GM12878 (cell line): ENCODE data around the gene SYNGR3. TPM values are rescaled to one million over a fixed set of nuclear protein-coding genes. Genes with fewer than 3 reads are reported as not detected.

Source experiments
- ATAC-seq: fragments of 200-7000 bp; cut with Tn5 transposase; 3 replicates; pipeline ENCODE4 v1.9.1; 2020; ENCODE audit warnings: mild to moderate bottlenecking, moderate library complexity
- BruUV-seq: library from RNA; stranded (reverse); fragments of 400-500 nt; replicated peaks from 2 replicates; lab custom pipeline; 2021; lab: Mats Ljungman, UMichigan
- CTCF ChIA-PET: fragments of 300-600 bp; sonication (Branson Sonifier 250); formaldehyde crosslinking; extraction: SDS; loops from one replicate; lab custom pipeline; 2021; ENCODE audit warnings: inconsistent platforms; lab: Yijun Ruan, JAX
- POLR2A ChIA-PET: fragments of 350-600 bp; formaldehyde crosslinking; extraction: SDS; loops from one replicate; lab custom pipeline; 2021; ENCODE audit warnings: inconsistent platforms; lab: Charles Lee
- RAD21 ChIA-PET: fragments of 300-600 bp; sonication (Branson Sonifier 250); formaldehyde crosslinking; loops from one replicate; lab custom pipeline; 2023; ENCODE audit warnings: antibody characterized with exemption; ENCODE audit not compliant: unreplicated experiment; lab: Charles Lee
- SMC1A ChIA-PET: fragments of 300-600 bp; sonication (Branson Sonifier 250); formaldehyde crosslinking; loops from one replicate; lab custom pipeline; 2023; ENCODE audit not compliant: unreplicated experiment, uncharacterized antibody; lab: Charles Lee
- DNase-seq: peaks from one replicate; pipeline ENCODE4 v3.0.0-alpha.2; 2011; ENCODE audit warnings: low read depth, low spot score
- FAIRE-seq: peaks from 3 replicates; lab custom pipeline; 2011; peaks lifted over from hg19 to GRCh38; lab: Jason Lieb, UNC
- H2AFZ ChIP-seq: 2 replicates; pipeline ENCODE4 v1.6.0; 2011; ENCODE audit warnings: low read depth, low read length, control low read depth; ENCODE audit not compliant: control insufficient read depth
- H3K27ac ChIP-seq: 2 replicates; pipeline ENCODE4 v1.5.1; 2011; ENCODE audit warnings: control low read depth; ENCODE audit not compliant: control insufficient read depth, insufficient read depth
- H3K27me3 ChIP-seq, 2 experiments: replicated peaks in 1 of 2; 2 replicates each; pipeline versions ENCODE4 v1.6.0 to v1.6.1; 2011; ENCODE audit warnings: low read length in 1 of 2; ENCODE audit not compliant: control insufficient read depth in 2 of 2, insufficient read depth in 2 of 2
- H3K36me3 ChIP-seq, 2 experiments: 2 replicates each; pipeline ENCODE4 v1.5.1; 2011; ENCODE audit warnings: low read length in 1 of 2; ENCODE audit not compliant: control insufficient read depth in 2 of 2, insufficient read depth in 2 of 2
- H3K4me1 ChIP-seq: 2 replicates; pipeline ENCODE4 v1.6.1; 2011; ENCODE audit warnings: mild to moderate bottlenecking, low read length, moderate library complexity, mixed read lengths; ENCODE audit not compliant: control insufficient read depth, insufficient read depth
- H3K4me2 ChIP-seq: 2 replicates; pipeline ENCODE4 v1.6.0; 2011; ENCODE audit warnings: control low read depth; ENCODE audit not compliant: control insufficient read depth, insufficient read depth
- H3K4me3 ChIP-seq: fragments of 200-600 bp; sonication (generic); 2 replicates; pipeline ENCODE4 v1.5.1; 2016
- H3K79me2 ChIP-seq: 2 replicates; pipeline ENCODE4 v1.6.0; 2011; ENCODE audit warnings: low read length; ENCODE audit not compliant: control insufficient read depth, insufficient read depth
- H3K9ac ChIP-seq: 2 replicates; pipeline ENCODE4 v1.8.0; 2011; ENCODE audit warnings: low read length, control low read depth, mixed read lengths; ENCODE audit not compliant: control insufficient read depth, insufficient read depth
- H3K9me3 ChIP-seq: replicated peaks from 3 replicates; pipeline ENCODE4 v1.5.1; 2011; ENCODE audit warnings: mild to moderate bottlenecking, low read length; ENCODE audit not compliant: control insufficient read depth, insufficient read depth
- H4K20me1 ChIP-seq: 2 replicates; pipeline ENCODE4 v1.6.0; 2011; ENCODE audit not compliant: control insufficient read depth, insufficient read depth
- BRCA1 ChIP-seq: IDR thresholded peaks from 2 replicates; pipeline ENCODE4 v1.6.1; 2011; ENCODE audit warnings: low read depth, low read length, improper control_type of control experiment
- EP300 ChIP-seq, 2 experiments: fragments of 150-350 bp in 1 of 2; IDR thresholded peaks; 2 replicates each; pipeline ENCODE4 v1.6.1; 2011 to 2012; ENCODE audit warnings: low read depth in 2 of 2, low read length in 2 of 2, borderline replicate concordance in 1 of 2, improper control_type of control experiment in 1 of 2, inconsistent platforms in 1 of 2; ENCODE audit not compliant: control insufficient read depth in 1 of 2
- NR2C2 ChIP-seq: IDR thresholded peaks from 2 replicates; pipeline ENCODE4 v1.6.1; 2011; ENCODE audit warnings: borderline replicate concordance, low read depth; ENCODE audit not compliant: control insufficient read depth, insufficient read length
- POLR2A ChIP-seq: IDR thresholded peaks from 2 replicates; pipeline ENCODE4 v1.6.1; 2011; ENCODE audit warnings: low read depth, mild to moderate bottlenecking, low read length
- SREBF2 ChIP-seq: IDR thresholded peaks from 2 replicates; pipeline ENCODE4 v1.6.1; 2012; ENCODE audit warnings: mild to moderate bottlenecking, low read length
- SUPT20H ChIP-seq: IDR thresholded peaks from 2 replicates; pipeline ENCODE4 v1.6.1; 2011; ENCODE audit warnings: low read depth, mild to moderate bottlenecking, low read length, moderate library complexity, borderline replicate concordance; ENCODE audit not compliant: control insufficient read depth
- WGBS: methylation state at CpG from one replicate; pipeline ENCODE4 v1.1.6; 2016; ENCODE audit warnings: low lambda C conversion rate; ENCODE audit not compliant: insufficient replicate concordance, insufficient coverage; ENCODE audit errors: missing lambda C conversion rate; 5-methylcytosine and 5-hydroxymethylcytosine counted together
- in situ Hi-C: fragments of 300-500 bp; cut with MboI; formaldehyde crosslinking; loops from 9 replicates; pipeline ENCODE4 v1.14.3; 2018; ENCODE audit warnings: mixed read lengths
- intact Hi-C: fragments of 100-400 bp; cut with micrococcal nuclease; formaldehyde crosslinking; loops from one replicate; pipeline ENCODE4 v1.14.2; 2022; ENCODE audit not compliant: unreplicated experiment
- polyA plus RNA-seq, 11 experiments: library from polyadenylated mRNA; depleted of rRNA in 4 of 11; unstranded in 6 of 11; stranded (reverse) in 5 of 11; fragments of >200 nt; fragmentation: Nextera tagmentation in 4 of 11; fragmentation: Illumina TruSeq in 1 of 11; extraction: Ambion mirVana in 4 of 11; extraction: Trizol in 1 of 11; gene quantifications; 1 replicate in 1 of 11; 2 replicates in 10 of 11; pipeline versions ENCODE4 v1.2.1 to v1.2.3, GENCODE V29; 2011 to 2016; ENCODE audit warnings: inconsistent platforms in 2 of 11, missing spikeins in 2 of 11, low read depth in 1 of 11
- total RNA-seq, 4 experiments: library from RNA; depleted of rRNA in 3 of 4; stranded (reverse); fragments of >200 nt in 3 of 4; fragmentation: Illumina TruSeq in 1 of 4; extraction: Trizol in 1 of 4; gene quantifications; 2 replicates each; pipeline versions ENCODE4 v1.2.1 to v1.2.3, GENCODE V29; 2013 to 2021

The SYNGR3 gene
- total and polyA plus RNA-seq, 10 of the 15 experiments (the other 5 are each of a cell fraction or from before 2014, with no cell fraction given), result 1.2 to 18.1 (median 6.6) TPM

DNA sequence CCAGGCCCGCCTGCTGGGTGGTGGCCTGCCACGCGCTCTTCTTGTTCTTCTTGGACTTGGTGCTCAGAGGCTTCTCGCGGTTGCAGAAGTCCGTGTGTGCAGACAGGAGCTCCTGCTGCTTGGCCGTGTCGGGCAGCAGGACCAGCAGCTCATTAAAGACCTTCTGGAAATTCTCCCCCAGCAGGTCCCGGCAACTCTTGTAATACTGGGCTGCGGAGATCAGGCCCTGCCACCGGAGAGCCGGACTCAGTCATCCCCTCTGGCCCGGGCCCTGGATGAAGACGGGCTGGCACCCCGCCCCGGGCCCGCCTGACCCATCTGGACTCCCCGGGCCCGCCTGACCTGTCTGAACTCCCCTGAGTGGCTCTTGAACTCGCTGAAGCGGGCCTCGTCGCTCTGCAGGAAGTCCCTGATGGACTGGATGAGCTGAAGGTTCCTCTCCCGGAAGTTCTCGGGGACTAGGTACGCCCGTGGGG lies 8.6 kb downstream of the SYNGR3 start (continued):
- no peak for TF ChIP-seq BRCA1
- TF ChIP-seq EP300 (IDR thresholded peaks at IDR 0.05; ENCODE audit: borderline replicate concordance in 1 of 2, control insufficient read depth in 1 of 2, low read depth in 2 of 2, low read length in 2 of 2), result no peak

DNA sequence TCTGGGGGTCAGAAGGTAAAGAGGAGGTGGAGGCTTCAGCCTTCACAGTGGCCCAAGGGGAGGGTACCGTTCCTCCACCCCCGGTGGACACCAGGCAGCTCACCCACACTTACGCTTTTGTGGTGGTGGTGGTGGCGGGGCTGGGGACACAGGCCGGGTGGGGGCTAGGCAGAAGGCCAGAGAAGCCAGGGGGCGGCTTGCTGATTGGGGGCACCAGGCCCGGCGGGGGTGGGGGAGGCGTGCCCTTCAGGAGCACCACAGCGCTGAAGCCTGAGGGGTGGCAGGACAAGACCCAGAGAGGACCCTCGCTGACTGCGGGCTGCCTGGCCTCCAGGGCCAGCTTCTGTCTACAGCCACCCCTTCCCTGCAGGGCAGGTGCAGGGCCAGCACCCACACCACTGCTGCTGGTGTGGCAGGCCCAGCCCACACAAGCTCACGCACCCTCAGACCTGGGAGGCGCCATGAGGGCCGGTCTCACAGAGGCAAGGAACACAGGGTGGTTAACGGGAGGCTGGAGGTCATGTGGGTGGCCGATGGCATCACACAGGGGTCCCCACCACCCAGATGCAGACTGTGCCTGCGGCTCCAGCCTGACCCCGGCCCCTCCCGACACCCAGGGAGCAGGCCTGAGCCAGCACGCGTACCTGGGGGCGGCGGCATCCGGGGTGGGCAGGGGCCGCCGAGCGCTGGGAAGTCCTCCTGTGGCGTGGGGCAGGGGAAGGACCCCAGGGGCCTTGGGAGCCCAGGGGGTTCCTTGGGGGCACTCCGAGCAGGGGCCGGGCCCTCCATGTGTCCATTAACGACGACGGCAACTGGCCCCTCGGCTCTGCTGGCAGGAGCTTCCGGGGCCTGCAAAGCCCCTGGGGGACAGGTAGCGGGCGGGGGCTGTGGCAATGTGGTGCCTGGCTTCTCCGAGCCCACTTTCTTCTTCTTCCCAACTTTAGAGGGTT lies 9.4 kb downstream of the SYNGR3 start:
- FAIRE-seq, result no peak
- SMC1A ChIA-PET, result no interaction called here
- TF ChIP-seq NR2C2 (no peak), SUPT20H (no peak), POLR2A (peak; percentile 52), SREBF2 (no peak)
- DNase-seq, result no peak
- CTCF ChIA-PET, result no interaction called here
- Histone ChIP-seq H3K4me2 (no peak overlapping the region), H3K27ac (no peak overlapping the region), H3K4me3 (no peak overlapping the region), H3K27me3 (no peaks in the 10 kb centered on the region), H3K79me2 (peaks cover 4% of the 10 kb centered on the region), H3K4me1 (0 out of 2 replicates have a peak, but pooled peaks cover under 1% of the 10 kb centered on the region), H3K9me3 (no peaks in the 10 kb centered on the region), H3K9ac (no peak overlapping the region), H2AFZ (no peak overlapping the region), H4K20me1 (peaks cover 6% of the 10 kb centered on the region), H3K36me3 (peaks cover 3 to 46% of the 10 kb centered on the region in 2 experiments)
- POLR2A ChIA-PET, result no interaction called here
- TSS peak; percentile 17 for BruUV-seq
- intact Hi-C loops, result no loop called here
- in situ Hi-C loops, result no loop called here
- 95% methylated on average over 30 of the region's 39 CpGs for WGBS
- RAD21 ChIA-PET, result interaction anchor here (0.5 kb wide), 1 partner anchor 451 kb away, joined by 3 read pairs; no protein-coding TSS in a partner anchor
- no peak for ATAC-seq
